SU-DHL-6 (cell line): ENCODE data around the gene TBPL1.

Experiments
- H2AFZ ChIP-seq: fragments of 200-600 bp; sonication (generic); 2 replicates; pipeline ENCODE4 v1.6.1; 2014; ENCODE audit warnings: low read depth, mild to moderate bottlenecking, moderate library complexity, mixed read lengths, antibody characterized with exemption, low read length; ENCODE audit not compliant: severe bottlenecking
- H3F3A ChIP-seq: fragments of 200-600 bp; shearing (Covaris generic); 2 replicates; pipeline ENCODE4 v1.6.0; 2016; ENCODE audit warnings: antibody characterized with exemption, mild to moderate bottlenecking; ENCODE audit not compliant: insufficient read depth
- H3K27ac ChIP-seq: fragments of 200-600 bp; sonication (generic); 2 replicates; pipeline ENCODE4 v1.5.1; 2016; ENCODE audit warnings: low read depth, mild to moderate bottlenecking, low read length, moderate library complexity, mixed read lengths
- H3K27me3 ChIP-seq: fragments of 200-600 bp; sonication (generic), shearing (Covaris generic); 2 replicates; pipeline ENCODE4 v1.6.0; 2014; ENCODE audit warnings: mild to moderate bottlenecking, low read length
- H3K36me3 ChIP-seq: fragments of 200-600 bp; sonication (generic); 2 replicates; pipeline ENCODE4 v1.6.1; 2014; ENCODE audit warnings: mild to moderate bottlenecking, low read length, mixed read lengths
- H3K4me2 ChIP-seq: fragments of 300-600, 200-600 bp; shearing (Covaris generic), sonication (generic); 2 replicates; pipeline ENCODE4 v1.6.0; 2014; ENCODE audit warnings: low read length, low read depth, mild to moderate bottlenecking; ENCODE audit not compliant: poor library complexity, severe bottlenecking
- H3K4me3 ChIP-seq: fragments of 200-600 bp; sonication (generic); 2 replicates; pipeline ENCODE4 v1.5.1; 2014; ENCODE audit warnings: antibody characterized with exemption, low read length, mild to moderate bottlenecking, mixed read lengths; ENCODE audit not compliant: insufficient read depth, poor library complexity, severe bottlenecking
- H3K79me2 ChIP-seq: fragments of 200-600 bp; sonication (generic); 2 replicates; pipeline ENCODE4 v1.6.1; 2014; ENCODE audit warnings: mild to moderate bottlenecking, low read length, moderate library complexity; ENCODE audit not compliant: insufficient read depth
- H3K9ac ChIP-seq: fragments of 200-600 bp; sonication (generic); 2 replicates; pipeline ENCODE4 v1.7.0; 2014; ENCODE audit warnings: mild to moderate bottlenecking, low read length
- H3K9me2 ChIP-seq: fragments of 200-600 bp; sonication (generic); replicated peaks from 2 replicates; pipeline ENCODE4 v1.6.1; 2014; ENCODE audit warnings: low read length; ENCODE audit not compliant: insufficient read depth
- H3K9me3 ChIP-seq: fragments of 200-600 bp; sonication (generic); 2 replicates; pipeline ENCODE4 v1.6.1; 2014; ENCODE audit warnings: low read length, mixed read lengths; ENCODE audit not compliant: insufficient read depth
- H4K20me1 ChIP-seq: fragments of 200-600 bp; sonication (generic); 2 replicates; pipeline ENCODE4 v1.6.1; 2014; ENCODE audit warnings: low read depth, mild to moderate bottlenecking, antibody characterized with exemption, low read length, moderate library complexity, mixed read lengths
- EZH2phosphoT487 ChIP-seq: fragments of 200-600 bp; sonication (generic), shearing (Covaris generic); conservative IDR thresholded peaks from 2 replicates; pipeline ENCODE4 v1.6.1; 2018; ENCODE audit warnings: mild to moderate bottlenecking, antibody characterized with exemption, low read length, moderate library complexity, mixed read lengths
- TF ChIP-seq, protein P1 (sequence below): fragments of 200-600 bp; sonication (generic); IDR thresholded peaks from one replicate; pipeline ENCODE4 v1.5.1; 2017; ENCODE audit warnings: antibody characterized with exemption, mild to moderate bottlenecking, low read length, moderate library complexity; ENCODE audit not compliant: insufficient read depth, poor library complexity, severe bottlenecking

Gene TBPL1

DNA sequence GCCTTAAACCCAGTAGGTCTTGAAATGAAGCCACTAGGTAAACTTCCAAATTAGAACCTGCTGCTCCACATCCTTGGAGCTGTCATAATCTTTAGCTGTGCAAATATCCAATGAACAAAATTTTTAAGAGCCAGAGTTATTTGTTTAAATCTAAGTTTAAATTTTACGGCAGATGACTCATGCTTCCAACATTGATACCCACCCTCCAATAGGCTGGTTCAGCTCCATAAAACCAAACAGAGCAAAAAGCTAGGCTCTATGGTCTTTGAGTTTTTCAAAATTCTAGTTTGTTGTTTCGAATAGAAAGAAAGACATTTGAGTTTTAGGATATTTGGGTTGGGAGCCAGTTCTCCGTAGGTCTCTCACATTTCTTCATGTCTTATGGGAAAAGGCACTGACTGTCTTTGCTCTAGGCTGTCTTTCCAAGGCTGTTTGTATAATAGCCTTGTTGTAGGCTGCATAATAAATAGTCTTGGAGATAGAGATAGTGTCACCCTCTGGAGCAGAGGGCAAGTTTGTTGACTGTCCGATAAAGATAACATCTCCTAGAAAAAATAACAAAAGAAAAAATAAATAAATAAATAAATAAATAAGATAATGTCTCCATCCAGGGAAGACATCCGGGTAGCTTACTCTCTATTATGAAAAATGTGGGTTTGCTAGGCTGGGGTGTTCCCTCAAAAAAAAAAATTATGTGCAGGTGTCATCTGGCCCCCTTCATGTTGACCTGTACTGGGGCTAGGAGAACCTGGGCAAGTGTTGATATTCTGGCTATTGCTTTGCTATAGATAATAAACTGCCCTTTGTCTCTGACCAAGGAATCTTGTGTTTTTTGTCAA, 62.9 kb downstream of the TBPL1 start:
- TF ChIP-seq, protein P1, sequence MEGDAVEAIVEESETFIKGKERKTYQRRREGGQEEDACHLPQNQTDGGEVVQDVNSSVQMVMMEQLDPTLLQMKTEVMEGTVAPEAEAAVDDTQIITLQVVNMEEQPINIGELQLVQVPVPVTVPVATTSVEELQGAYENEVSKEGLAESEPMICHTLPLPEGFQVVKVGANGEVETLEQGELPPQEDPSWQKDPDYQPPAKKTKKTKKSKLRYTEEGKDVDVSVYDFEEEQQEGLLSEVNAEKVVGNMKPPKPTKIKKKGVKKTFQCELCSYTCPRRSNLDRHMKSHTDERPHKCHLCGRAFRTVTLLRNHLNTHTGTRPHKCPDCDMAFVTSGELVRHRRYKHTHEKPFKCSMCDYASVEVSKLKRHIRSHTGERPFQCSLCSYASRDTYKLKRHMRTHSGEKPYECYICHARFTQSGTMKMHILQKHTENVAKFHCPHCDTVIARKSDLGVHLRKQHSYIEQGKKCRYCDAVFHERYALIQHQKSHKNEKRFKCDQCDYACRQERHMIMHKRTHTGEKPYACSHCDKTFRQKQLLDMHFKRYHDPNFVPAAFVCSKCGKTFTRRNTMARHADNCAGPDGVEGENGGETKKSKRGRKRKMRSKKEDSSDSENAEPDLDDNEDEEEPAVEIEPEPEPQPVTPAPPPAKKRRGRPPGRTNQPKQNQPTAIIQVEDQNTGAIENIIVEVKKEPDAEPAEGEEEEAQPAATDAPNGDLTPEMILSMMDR = no peak
- TF ChIP-seq EZH2phosphoT487 = no peak
- no peaks in the 10 kb centered on the region for H3K36me3 ChIP-seq
- no peaks in the 10 kb centered on the region for H4K20me1 ChIP-seq
- no peak overlapping the region for H3K9ac ChIP-seq
- H3K27me3 ChIP-seq = no peaks in the 10 kb centered on the region
- no peaks in the 10 kb centered on the region for H3K9me3 ChIP-seq
- no peak overlapping the region for H3K27ac ChIP-seq
- H2AFZ ChIP-seq = no peak overlapping the region
- no peak overlapping the region for H3K4me2 ChIP-seq
- no peaks in the 10 kb centered on the region for H3K79me2 ChIP-seq
- H3K9me2 ChIP-seq = no peaks in the 10 kb centered on the region
- H3F3A ChIP-seq = no peaks in the 10 kb centered on the region
- no peak overlapping the region for H3K4me3 ChIP-seq

DNA sequence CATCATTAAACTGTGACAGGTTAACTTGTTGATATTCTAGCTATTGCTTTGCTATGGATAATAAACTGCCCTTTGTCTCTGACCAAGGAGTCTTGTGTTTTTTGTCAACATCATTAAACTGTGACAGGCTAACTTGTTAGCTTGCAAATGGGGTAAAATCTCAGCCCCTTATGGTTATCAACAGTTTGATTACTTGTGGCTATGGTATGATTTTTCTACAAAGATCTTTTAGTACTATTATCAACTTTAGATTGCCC, 63.5 kb downstream of the TBPL1 start:
- Histone ChIP-seq H3F3A (no peaks in the 10 kb centered on the region), H3K4me3 (no peak overlapping the region), H3K36me3 (no peaks in the 10 kb centered on the region), H4K20me1 (no peaks in the 10 kb centered on the region), H3K27ac (no peak overlapping the region), H2AFZ (no peak overlapping the region), H3K79me2 (no peaks in the 10 kb centered on the region), H3K4me2 (no peak overlapping the region), H3K9me2 (no peaks in the 10 kb centered on the region), H3K9me3 (no peaks in the 10 kb centered on the region), H3K27me3 (no peaks in the 10 kb centered on the region), H3K9ac (no peak overlapping the region)
- TF ChIP-seq EZH2phosphoT487 = no peak
- TF ChIP-seq, protein P1 = no peak

DNA sequence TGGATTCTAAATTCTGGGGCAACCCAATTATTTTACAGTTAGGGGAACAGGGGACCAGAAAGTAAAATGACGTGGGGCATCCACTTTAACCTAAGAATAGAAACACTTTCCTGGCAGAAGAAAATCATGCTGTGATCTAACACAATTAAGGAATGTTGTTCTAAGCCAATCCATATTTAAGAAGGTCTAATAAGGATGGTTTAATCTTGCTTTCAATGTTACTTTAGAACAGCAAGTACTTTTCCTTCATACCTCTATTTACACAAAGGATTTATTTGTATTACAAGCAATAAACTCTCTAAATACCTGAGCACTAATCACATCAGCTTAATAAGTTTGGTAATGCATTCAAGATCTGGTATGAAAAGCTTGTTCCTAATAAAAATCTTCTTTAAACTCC, 67.0 kb downstream of the TBPL1 start:
- no peak overlapping the region for H3K4me2 ChIP-seq
- H3K36me3 ChIP-seq = no peaks in the 10 kb centered on the region
- no peak overlapping the region for H3K4me3 ChIP-seq
- H3K9ac ChIP-seq = no peak overlapping the region
- H3K27me3 ChIP-seq = no peaks in the 10 kb centered on the region
- H3K27ac ChIP-seq = no peak overlapping the region
- no peaks in the 10 kb centered on the region for H3K9me3 ChIP-seq
- no peaks in the 10 kb centered on the region for H4K20me1 ChIP-seq
- H3K79me2 ChIP-seq = no peaks in the 10 kb centered on the region
- no peaks in the 10 kb centered on the region for H3K9me2 ChIP-seq
- TF ChIP-seq, protein P1 = no peak
- TF ChIP-seq EZH2phosphoT487 = no peak
- H2AFZ ChIP-seq = no peak overlapping the region
- H3F3A ChIP-seq = no peaks in the 10 kb centered on the region

DNA sequence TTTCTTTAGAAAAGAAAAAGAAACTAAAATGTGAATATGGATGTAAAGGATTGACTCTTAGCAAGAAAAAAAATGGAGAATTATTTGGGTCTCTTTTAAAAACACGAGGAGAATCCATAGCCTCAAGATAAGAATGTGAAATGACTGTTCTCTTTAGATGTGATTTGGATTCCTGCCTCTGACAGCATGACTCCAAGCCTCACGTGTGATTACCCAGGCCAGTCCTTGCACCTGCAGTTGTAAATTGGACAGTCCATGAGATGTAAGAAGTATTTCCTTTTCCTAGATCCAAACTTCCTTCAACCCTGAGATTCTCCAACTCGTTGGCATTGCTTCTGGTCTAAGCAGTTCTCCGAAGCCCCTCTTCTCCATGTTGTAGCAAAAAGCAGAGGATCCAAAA, 67.5 kb downstream of the TBPL1 start:
- Histone ChIP-seq H3K9ac (no peak overlapping the region), H4K20me1 (no peaks in the 10 kb centered on the region), H3K9me3 (no peaks in the 10 kb centered on the region), H3F3A (no peaks in the 10 kb centered on the region), H3K4me2 (no peak overlapping the region), H3K4me3 (no peak overlapping the region), H3K79me2 (no peaks in the 10 kb centered on the region), H3K27me3 (no peaks in the 10 kb centered on the region), H3K36me3 (no peaks in the 10 kb centered on the region), H2AFZ (no peak overlapping the region), H3K9me2 (no peaks in the 10 kb centered on the region), H3K27ac (no peak overlapping the region)
- TF ChIP-seq EZH2phosphoT487 = no peak
- TF ChIP-seq, protein P1 = no peak
